Tibial artery (tissue), 4 donors: Measurements from ENCODE around the gene ARRB1.

ENCODE experiments used
- DNase-seq, 2 donors: peaks; one replicate each; pipeline ENCODE4 v3.0.0-alpha.2; 2019
- H3K27ac ChIP-seq, 2 donors: fragments of 200-600 bp; sonication (generic) in 1 of 2; 1 replicate in 1 of 2; 2 replicates in 1 of 2; pipeline ENCODE4 v1.5.1; 2018 to 2019; ENCODE audit warnings: mild to moderate bottlenecking in 1 of 2
- H3K27me3 ChIP-seq, 2 donors: fragments of 200-600 bp; sonication (generic) in 1 of 2; one replicate each; pipeline versions ENCODE4 v1.5.1 to v1.6.0; 2016 to 2019
- H3K36me3 ChIP-seq, 3 donors: fragments of 200-600 bp; sonication (generic) in 2 of 3; one replicate each; pipeline ENCODE4 v1.5.1; 2016 to 2019; ENCODE audit warnings: mild to moderate bottlenecking in 2 of 3
- H3K4me1 ChIP-seq, 4 donors: fragments of 200-600 bp; sonication (generic) in 2 of 4; 1 replicate in 3 of 4; 2 replicates in 1 of 4; pipeline ENCODE4 v1.5.1; 2016 to 2019
- H3K4me3 ChIP-seq, 2 donors: fragments of 200-600 bp; sonication (generic) in 1 of 2; 1 replicate in 1 of 2; 2 replicates in 1 of 2; pipeline ENCODE4 v1.5.1; 2018 to 2019; ENCODE audit warnings: mild to moderate bottlenecking in 2 of 2
- H3K9me3 ChIP-seq, 3 donors: fragments of 200-600 bp; sonication (generic) in 1 of 3; one replicate each; pipeline ENCODE4 v1.5.1; 2016 to 2019
- CTCF ChIP-seq, 2 experiments: fragments of 200-600 bp in 1 of 2; fragments of 450-650 bp in 1 of 2; IDR thresholded peaks; one replicate each; pipeline ENCODE4 v1.5.1; 2017 to 2019; ENCODE audit warnings: antibody characterized with exemption in 2 of 2, mild to moderate bottlenecking in 1 of 2, moderate library complexity in 1 of 2
- intact Hi-C: fragments of 100-400 bp; cut with DNase I; formaldehyde crosslinking; loops from one replicate; pipeline ENCODE4 v1.15.0; 2023; ENCODE audit warnings: low total_unique reads

The ARRB1 gene

GRCh38 chr11:75269896-75270295 lies 81.6 kb downstream of the ARRB1 start:
- Histone ChIP-seq H3K4me3 (no peak overlapping the region), H3K27ac (no peak overlapping the region), H3K27me3 (no peaks in the 10 kb centered on the region), H3K9me3 (no peaks in the 10 kb centered on the region), H3K4me1 (no peaks in the 10 kb centered on the region), H3K36me3 (peaks cover 0 to 43% (median 28%) of the 10 kb centered on the region in 3 donors)
- peak in 1 of 2 donors; percentile 11 for DNase-seq
- no peak for TF ChIP-seq CTCF (IDR thresholded peaks at IDR 0.05)
- intact Hi-C loops = loop anchor here (5.0 kb wide), 1 partner anchor 1632 kb away; no protein-coding TSS in a partner anchor

DNA sequence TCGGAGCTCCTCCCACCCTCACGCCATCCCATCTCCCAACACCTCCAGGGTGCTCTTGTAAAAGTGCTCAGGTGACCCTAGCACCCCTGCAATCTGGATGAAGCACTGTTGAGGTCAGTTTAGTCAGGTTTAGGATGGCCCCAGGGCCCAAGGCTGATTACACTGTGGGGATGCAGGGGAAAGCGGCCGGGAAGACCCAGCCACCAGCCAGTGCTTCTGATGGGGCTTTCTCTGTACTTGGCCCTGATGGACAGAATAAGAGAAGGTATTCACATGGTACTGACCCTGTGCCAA lies 82.1 kb downstream of the ARRB1 start:
- peak in 1 of 2 donors; percentile 34 for DNase-seq
- H3K4me3 ChIP-seq = no peak overlapping the region
- H3K27me3 ChIP-seq = no peaks in the 10 kb centered on the region
- no peaks in the 10 kb centered on the region for H3K4me1 ChIP-seq
- H3K9me3 ChIP-seq = no peaks in the 10 kb centered on the region
- no peak overlapping the region for H3K27ac ChIP-seq
- H3K36me3 ChIP-seq = peaks cover 0 to 42% (median 28%) of the 10 kb centered on the region in 3 donors
- no peak for TF ChIP-seq CTCF (IDR thresholded peaks at IDR 0.05)
- intact Hi-C loops = loop anchor here (5.0 kb wide), 1 partner anchor 1633 kb away; no protein-coding TSS in a partner anchor

- TF ChIP-seq CTCF (IDR thresholded peaks at IDR 0.05) = no peak
- peak in 1 of 2 donors; percentile 56 for DNase-seq
- Histone ChIP-seq H3K27me3 (no peaks in the 10 kb centered on the region), H3K9me3 (no peaks in the 10 kb centered on the region), H3K27ac (no peak overlapping the region), H3K4me3 (no peak overlapping the region), H3K36me3 (peaks cover 0 to 37% (median 23%) of the 10 kb centered on the region in 3 donors), H3K4me1 (no peaks in the 10 kb centered on the region)
- intact Hi-C loops = loop anchor here (5.0 kb wide), 1 partner anchor 1634 kb away; no protein-coding TSS in a partner anchor
Observed at GRCh38 chr11:75268626-75269366, 82.7 kb downstream of the ARRB1 start.

DNA sequence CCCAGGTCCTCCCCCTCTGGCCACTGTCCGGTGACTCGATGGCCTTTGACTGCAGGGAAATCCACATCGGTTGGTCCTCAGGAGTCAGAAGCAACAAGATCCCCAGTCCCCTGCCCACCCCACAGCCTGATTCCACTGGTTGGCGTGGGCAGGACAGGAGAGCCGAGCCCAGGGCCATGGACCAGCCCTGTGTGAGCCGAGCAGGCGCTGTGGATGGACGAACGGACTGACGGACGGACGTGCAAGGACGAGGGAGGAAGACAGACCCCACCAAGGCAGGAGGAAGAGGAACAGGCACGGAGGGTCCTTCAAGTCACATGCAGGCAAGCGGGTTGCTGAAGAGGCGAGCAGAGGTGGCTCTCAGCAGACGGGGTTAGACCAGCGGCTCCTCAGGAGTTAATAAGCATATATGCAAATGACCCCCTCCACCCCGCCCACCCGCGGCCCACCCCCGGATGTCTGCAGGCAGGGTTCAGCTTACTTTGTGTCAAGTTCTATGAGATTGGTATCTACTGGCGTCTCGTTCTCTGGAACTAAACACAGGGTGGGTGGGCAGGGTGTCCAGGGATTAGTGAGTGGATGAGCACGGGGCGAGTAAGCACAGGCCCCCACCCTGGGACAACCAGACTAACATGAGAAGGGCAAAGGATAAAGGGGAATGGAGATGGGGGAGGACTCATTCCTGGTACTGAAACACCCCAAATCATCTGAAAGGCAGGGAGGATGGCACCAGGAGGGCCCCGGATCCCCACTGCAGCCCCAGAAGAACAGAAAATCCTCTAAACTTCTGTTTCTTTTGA lies 84.1 kb downstream of the ARRB1 start:
- Histone ChIP-seq H3K9me3 (no peaks in the 10 kb centered on the region), H3K27me3 (no peaks in the 10 kb centered on the region), H3K27ac (no peak overlapping the region), H3K36me3 (peaks cover 0 to 23% (median 13%) of the 10 kb centered on the region in 3 donors), H3K4me3 (no peak overlapping the region), H3K4me1 (no peaks in the 10 kb centered on the region)
- no peak for TF ChIP-seq CTCF (IDR thresholded peaks at IDR 0.05)
- intact Hi-C loops = loop anchor here (5.0 kb wide), 1 partner anchor 1635 kb away; no protein-coding TSS in a partner anchor
- peak in 1 of 2 donors; percentile 51 for DNase-seq

DNA sequence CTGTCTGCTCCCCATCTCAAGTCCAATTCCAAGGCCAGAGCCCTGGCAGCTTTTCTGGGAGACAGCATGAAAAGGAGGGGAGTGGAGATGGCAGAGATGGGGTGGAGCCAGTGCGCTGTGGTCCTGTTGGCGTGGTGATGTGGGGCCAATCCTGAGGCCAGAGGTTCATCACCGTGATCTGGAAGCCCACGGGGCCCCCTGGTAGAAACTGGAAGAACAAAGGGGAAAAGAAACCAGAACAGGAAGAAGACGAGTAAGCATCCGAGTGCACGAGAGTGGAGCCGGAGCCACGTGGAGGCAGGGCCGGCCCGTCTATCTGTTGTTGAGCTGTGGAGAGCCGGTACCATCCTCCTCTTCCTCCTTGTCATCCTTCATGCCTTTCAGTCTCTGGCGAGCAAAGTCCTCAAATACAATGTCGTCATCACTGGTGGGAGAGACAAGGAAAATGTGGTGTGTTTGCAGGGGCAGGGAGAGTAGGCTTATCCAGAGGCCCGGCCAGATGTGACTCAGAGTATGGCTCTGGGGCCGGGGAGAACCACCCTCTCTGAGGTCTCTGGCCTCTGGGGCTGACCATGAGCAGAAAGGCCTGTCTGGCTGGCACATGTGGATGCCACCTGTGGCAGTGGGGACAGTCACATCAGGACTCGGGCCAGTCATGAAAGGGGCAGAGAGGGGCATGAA lies 85.5 kb downstream of the ARRB1 start:
- Histone ChIP-seq H3K4me3 (no peak overlapping the region), H3K27me3 (no peaks in the 10 kb centered on the region), H3K9me3 (no peaks in the 10 kb centered on the region), H3K4me1 (peaks cover 0 to 1% (median 0%) of the 10 kb centered on the region in 4 donors), H3K36me3 (peaks cover 0 to 20% (median 13%) of the 10 kb centered on the region in 3 donors), H3K27ac (no peak overlapping the region)
- peak in 1 of 2 donors; percentile 59 for DNase-seq
- intact Hi-C loops = loop anchor here (5.0 kb wide), 1 partner anchor 1636 kb away; no protein-coding TSS in a partner anchor
- TF ChIP-seq CTCF (IDR thresholded peaks at IDR 0.05) = no peak
